Measurements from ENCODE around the gene ROM1. TPM values are rescaled to one million over a fixed set of nuclear protein-coding genes. Genes with fewer than 3 reads are reported as not detected.

Gene ROM1
- total and polyA plus RNA-seq, 2 donors (not counting 3 experiments of a cell fraction or from before 2014, with no cell fraction given) = 5.3 to 8.8 TPM

- CTCF ChIA-PET = interaction anchor here (0.6 to 4.5 kb wide), 25 partner anchors 9 to 290 kb away, joined by 3 to 52 read pairs (median 7); partner anchors contain the start of genes AHNAK, B3GAT3, C11orf98 and CSKMT
- Histone ChIP-seq H3K27me3 (ENCODE audit: control insufficient read depth in 2 of 2, insufficient read depth in 2 of 2, low read length in 2 of 2) (no peaks in the 10 kb centered on the region), H3K9me1 (replicated peaks; ENCODE audit: control insufficient read depth, extremely low read depth, insufficient read depth, low read length) (no peaks in the 10 kb centered on the region), H3K79me2 (ENCODE audit: control insufficient read depth, insufficient read depth, low read length) (peaks cover 13% of the 10 kb centered on the region), H3K27ac (ENCODE audit: insufficient read depth, low read depth, low read length) (peak within 1 kb of the TSS; percentile 82), H3K36me3 (ENCODE audit: control insufficient read depth in 2 of 2, extremely low read depth in 1 of 2, insufficient read depth in 2 of 2, low read length in 2 of 2) (peaks cover 26 to 30% of the 10 kb centered on the region in 2 experiments), H2AFZ (ENCODE audit: low read depth, low read length) (peak within 1 kb of the TSS; percentile 30), H3K4me2 (ENCODE audit: insufficient read depth, low read length) (peak within 1 kb of the TSS; percentile 78), H3K4me1 (ENCODE audit: control insufficient read depth, extremely low read depth, insufficient read depth, low read length) (peaks cover 18% of the 10 kb centered on the region), H4K20me1 (replicated peaks; ENCODE audit: control insufficient read depth, extremely low read depth, insufficient read depth, low read length) (no peaks in the 10 kb centered on the region), H3K9ac (replicated peaks; ENCODE audit: extremely low read depth, insufficient read depth, low read length) (peak within 1 kb of the TSS; percentile 87), H3K9me3 (replicated peaks; ENCODE audit: control insufficient read depth, insufficient read depth, low read length) (no peaks in the 10 kb centered on the region), H3K4me3 (replicated peaks in 1 of 3; ENCODE audit: insufficient read depth in 1 of 3, low read depth in 1 of 3, low read length in 3 of 3) (peak within 1 kb of the TSS; percentile 67 to 87 (median 82))
- FAIRE-seq (peak; percentile 100), DNase-seq (ENCODE audit: low read depth, low spot score) (peak; percentile 99)
- intact Hi-C loops (cut with micrococcal nuclease) = loop anchor here (1.0 to 5.0 kb wide), 5 partner anchors 8 to 251 kb away; partner anchors contain the start of gene EML3
- TSS peak; percentile 99 for BruUV-seq (replicated peaks)
- dilution Hi-C loops (cut with MboI; ENCODE audit: extremely low pct_ligation_motif_present, low sequenced_read_pairs) = no loop called here
- TF ChIP-seq EZH2 (IDR thresholded peaks at IDR 0.05; ENCODE audit: borderline replicate concordance, low read depth, low read length, severe bottlenecking) (no peak), FOS (IDR thresholded peaks at IDR 0.05; ENCODE audit: borderline replicate concordance, insufficient read depth, low read length) (no peak), MYC (IDR thresholded peaks at IDR 0.05; ENCODE audit: low read depth, low read length) (peak; percentile 46), CTCF (IDR thresholded peaks at IDR 0.05; ENCODE audit: extremely low read depth in 1 of 2, insufficient read depth in 1 of 2, low read depth in 1 of 2, low read length in 2 of 2) (no peak), JUN (IDR thresholded peaks at IDR 0.05; ENCODE audit: borderline replicate concordance, insufficient read depth, insufficient read length, low read depth) (no peak), MAX (IDR thresholded peaks at IDR 0.05; ENCODE audit: insufficient read depth, insufficient read length) (peak; percentile 43), GATA2 (IDR thresholded peaks at IDR 0.05; ENCODE audit: insufficient read depth, insufficient read length, low read depth, low read length) (peak; percentile 85), POLR2AphosphoS5 (IDR thresholded peaks at IDR 0.05; ENCODE audit: insufficient read depth, low read depth, low read length) (peak; percentile 98), POLR2A (IDR thresholded peaks at IDR 0.05; ENCODE audit: low read depth, low read length) (peak; percentile 99)
- POLR2A ChIA-PET = interaction anchor here (0.7 to 3.7 kb wide), 20 partner anchors 10 to 250 kb away, joined by 3 to 75 read pairs (median 6); partner anchors contain the start of genes B3GAT3, C11orf98, CSKMT and EEF1G
These were observed 21.5 kb upstream of the ROM1 start, which contains the start of gene TUT1 for GRCh38 chr11:62591448-62592145. Gene TUT1 (minus strand): TSS chr11:62591523. CDS start chr11:62591485, 38 bp downstream.

Measured in endothelial cell of umbilical vein (primary cell).